HepG2 (cell line): ENCODE results near the gene TXNDC12.

Experiments
- CEBPB ChIP-seq: IDR thresholded peaks from 2 replicates; pipeline ENCODE4 v1.6.1; 2011; ENCODE audit warnings: low read depth, low read length, improper control_type of control experiment, borderline replicate concordance
- EP300 ChIP-seq, 3 experiments: sonication (generic) in 1 of 3; formaldehyde crosslinking in 1 of 3; IDR thresholded peaks; 2 replicates each; pipeline versions ENCODE4 v1.5.1 to v1.6.1; 2011 to 2020; ENCODE audit warnings: low read depth in 2 of 3, low read length in 2 of 3, borderline replicate concordance in 1 of 3, improper control_type of control experiment in 1 of 3, mild to moderate bottlenecking in 1 of 3, missing genetic modification reagents in 1 of 3, moderate library complexity in 1 of 3
- JUNB ChIP-seq: sonication (generic); formaldehyde crosslinking; IDR thresholded peaks from 2 replicates; pipeline ENCODE4 v1.8.0; 2022; ENCODE audit warnings: missing genetic modification reagents, mild to moderate bottlenecking, borderline replicate concordance

DNA sequence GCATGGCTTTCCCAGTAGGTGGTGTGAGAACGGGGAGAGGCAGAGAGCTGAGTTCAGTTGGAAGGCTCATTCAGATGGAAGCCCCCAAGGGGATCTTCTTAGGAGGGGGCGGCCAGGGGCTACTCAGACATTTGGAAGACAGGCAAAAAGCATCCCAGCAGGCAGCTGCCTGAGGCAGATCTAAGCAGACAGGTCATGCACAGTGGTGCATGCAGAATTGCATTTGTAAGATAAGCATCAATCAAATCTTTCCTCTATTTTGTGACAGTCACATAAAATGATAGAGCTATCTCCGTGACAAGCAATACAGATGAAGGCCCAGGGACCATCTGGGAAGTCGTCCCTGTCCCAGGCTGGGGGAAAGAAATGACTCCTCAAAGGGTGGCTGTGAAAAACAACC, 68.3 kb downstream of the TXNDC12 start:
- TF ChIP-seq JUNB (no peak), EP300 (IDR thresholded peaks at IDR 0.05; ENCODE audit: low read depth in 2 of 2, low read length in 2 of 2) (no peak), EP300 (CRISPR knock-in tag; IDR thresholded peaks at IDR 0.05; ENCODE audit: borderline replicate concordance) (no peak), CEBPB (no peak)
